ENCODE measurements around the gene SH3YL1. TPM values are rescaled to one million over a fixed set of nuclear protein-coding genes. Genes with fewer than 3 reads are reported as not detected.

Gene SH3YL1
- total and polyA plus RNA-seq, 10 donors, result 30.6 to 72.8 (median 37.0) TPM

GRCh38 chr2:284896-285492 is 21.2 kb upstream of the SH3YL1 start:
- TF ChIP-seq, protein P1, sequence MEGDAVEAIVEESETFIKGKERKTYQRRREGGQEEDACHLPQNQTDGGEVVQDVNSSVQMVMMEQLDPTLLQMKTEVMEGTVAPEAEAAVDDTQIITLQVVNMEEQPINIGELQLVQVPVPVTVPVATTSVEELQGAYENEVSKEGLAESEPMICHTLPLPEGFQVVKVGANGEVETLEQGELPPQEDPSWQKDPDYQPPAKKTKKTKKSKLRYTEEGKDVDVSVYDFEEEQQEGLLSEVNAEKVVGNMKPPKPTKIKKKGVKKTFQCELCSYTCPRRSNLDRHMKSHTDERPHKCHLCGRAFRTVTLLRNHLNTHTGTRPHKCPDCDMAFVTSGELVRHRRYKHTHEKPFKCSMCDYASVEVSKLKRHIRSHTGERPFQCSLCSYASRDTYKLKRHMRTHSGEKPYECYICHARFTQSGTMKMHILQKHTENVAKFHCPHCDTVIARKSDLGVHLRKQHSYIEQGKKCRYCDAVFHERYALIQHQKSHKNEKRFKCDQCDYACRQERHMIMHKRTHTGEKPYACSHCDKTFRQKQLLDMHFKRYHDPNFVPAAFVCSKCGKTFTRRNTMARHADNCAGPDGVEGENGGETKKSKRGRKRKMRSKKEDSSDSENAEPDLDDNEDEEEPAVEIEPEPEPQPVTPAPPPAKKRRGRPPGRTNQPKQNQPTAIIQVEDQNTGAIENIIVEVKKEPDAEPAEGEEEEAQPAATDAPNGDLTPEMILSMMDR (IDR thresholded peaks at IDR 0.05 in 8 of 11, conservative IDR thresholded peaks at IDR 0.05 in 3 of 11), result no peak
- TF ChIP-seq POLR2A (IDR thresholded peaks at IDR 0.05) (no peak), POLR2AphosphoS5 (IDR thresholded peaks at IDR 0.05) (no peak)
- intact Hi-C loops (cut with DNase I; ENCODE audit: low total_unique reads), result no loop called here
- WGBS, 5 donors, result 85 to 90% (median 88%) methylated on average over 13 of the region's 13 CpGs
- peaks cover 13 to 41% (median 30%) of the 10 kb centered on the region in 6 donors for H3K4me1 ChIP-seq
- H3K9me3 ChIP-seq, result no peaks in the 10 kb centered on the region
- H3K36me3 ChIP-seq, result peaks cover 0 to 47% (median 24%) of the 10 kb centered on the region in 6 donors
- H3K4me3 ChIP-seq, result no peak overlapping the region
- H3K27me3 ChIP-seq (replicated peaks in 1 of 7), result peaks cover 0 to 43% (median 32%) of the 10 kb centered on the region in 7 donors
- H3K27ac ChIP-seq, result no peak overlapping the region
- no peak for DNase-seq

- 91 to 96% (median 94%) methylated on average over 3 to 4 of the region's 4 CpGs for WGBS, 5 donors
- peaks cover 6 to 33% (median 22%) of the 10 kb centered on the region in 6 donors for H3K4me1 ChIP-seq
- no peak for TF ChIP-seq POLR2A (IDR thresholded peaks at IDR 0.05)
- TF ChIP-seq, protein P1 (IDR thresholded peaks at IDR 0.05 in 8 of 11, conservative IDR thresholded peaks at IDR 0.05 in 3 of 11), result no peak
- TF ChIP-seq POLR2AphosphoS5 (IDR thresholded peaks at IDR 0.05), result no peak
- H3K4me3 ChIP-seq, result no peak overlapping the region
- DNase-seq, result no peak
- H3K9me3 ChIP-seq, result no peaks in the 10 kb centered on the region
- peaks cover 0 to 35% (median 24%) of the 10 kb centered on the region in 7 donors for H3K27me3 ChIP-seq (replicated peaks in 1 of 7)
- intact Hi-C loops (cut with DNase I; ENCODE audit: low total_unique reads), result no loop called here
- H3K36me3 ChIP-seq, result peaks cover 0 to 55% (median 31%) of the 10 kb centered on the region in 6 donors
- no peak overlapping the region for H3K27ac ChIP-seq
Measured at GRCh38 chr2:283996-284794, 20.4 kb upstream of the SH3YL1 start.

- 92 to 97% (median 94%) methylated on average over 12 of the region's 12 CpGs for WGBS, 5 donors
- intact Hi-C loops (cut with DNase I; ENCODE audit: low total_unique reads), result no loop called here
- H3K27ac ChIP-seq, result no peak overlapping the region
Measured at GRCh38 chr2:282371-283263, 18.8 kb upstream of the SH3YL1 start.

More at GRCh38 chr2:282371-283263, 18.8 kb upstream of the SH3YL1 start:
- Histone ChIP-seq H3K4me1 (peaks cover 4 to 18% (median 9%) of the 10 kb centered on the region in 6 donors), H3K4me3 (no peak overlapping the region), H3K36me3 (peaks cover 0 to 70% (median 46%) of the 10 kb centered on the region in 6 donors), H3K9me3 (no peaks in the 10 kb centered on the region), H3K27me3 (replicated peaks in 1 of 7) (peaks cover 0 to 19% (median 11%) of the 10 kb centered on the region in 7 donors)
- no peak for DNase-seq
- TF ChIP-seq POLR2AphosphoS5 (IDR thresholded peaks at IDR 0.05) (no peak), POLR2A (IDR thresholded peaks at IDR 0.05) (no peak)
- TF ChIP-seq, protein P1 (IDR thresholded peaks at IDR 0.05 in 8 of 11, conservative IDR thresholded peaks at IDR 0.05 in 3 of 11), result no peak
